HL-60 (cell line): Measurements from ENCODE around the gene DDR1.

ENCODE experiments used
- CTCF ChIP-seq: IDR thresholded peaks from one replicate; pipeline ENCODE4 v1.5.1; 2011; ENCODE audit warnings: low read length, control low read depth, inconsistent platforms; ENCODE audit not compliant: insufficient read depth
- GABPA ChIP-seq: IDR thresholded peaks from 2 replicates; pipeline ENCODE4 v1.6.1; 2012; ENCODE audit warnings: low read depth
- POLR2AphosphoS5 ChIP-seq: IDR thresholded peaks from 2 replicates; pipeline ENCODE4 v1.6.1; 2012; ENCODE audit warnings: low read depth
- TF ChIP-seq, protein P1 (sequence below): IDR thresholded peaks from 2 replicates; pipeline ENCODE4 v1.6.1; 2012; ENCODE audit warnings: low read depth; ENCODE audit not compliant: insufficient replicate concordance

DNA sequence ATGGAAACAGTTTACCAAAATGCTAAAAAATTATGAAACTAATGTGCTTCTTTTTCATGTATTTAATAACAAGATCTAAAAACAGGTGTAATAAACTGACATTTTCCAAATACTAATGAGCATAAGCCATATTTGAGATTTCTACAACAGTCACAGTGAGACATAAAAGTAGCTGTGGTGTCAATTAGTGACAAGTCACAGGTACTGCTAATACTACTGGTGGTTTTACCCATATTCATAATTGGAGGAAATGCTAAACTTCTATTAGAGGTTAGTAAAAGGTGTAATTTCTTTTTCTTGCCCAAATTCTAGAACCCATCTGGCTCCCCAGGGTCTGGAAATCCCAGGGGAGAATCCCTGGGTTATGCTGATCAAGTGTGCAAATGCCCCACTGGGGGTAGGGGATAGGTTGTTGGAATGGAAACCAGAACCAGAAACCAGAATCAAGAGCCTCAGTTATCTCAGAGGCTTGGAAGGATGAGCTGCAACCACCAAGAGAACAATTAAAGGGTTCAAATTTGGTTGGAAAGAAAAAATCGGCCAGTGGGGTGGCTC, 16.6 kb downstream of the DDR1 start:
- no peak for TF ChIP-seq GABPA
- TF ChIP-seq CTCF: no peak
- no peak for TF ChIP-seq POLR2AphosphoS5
- TF ChIP-seq, protein P1, sequence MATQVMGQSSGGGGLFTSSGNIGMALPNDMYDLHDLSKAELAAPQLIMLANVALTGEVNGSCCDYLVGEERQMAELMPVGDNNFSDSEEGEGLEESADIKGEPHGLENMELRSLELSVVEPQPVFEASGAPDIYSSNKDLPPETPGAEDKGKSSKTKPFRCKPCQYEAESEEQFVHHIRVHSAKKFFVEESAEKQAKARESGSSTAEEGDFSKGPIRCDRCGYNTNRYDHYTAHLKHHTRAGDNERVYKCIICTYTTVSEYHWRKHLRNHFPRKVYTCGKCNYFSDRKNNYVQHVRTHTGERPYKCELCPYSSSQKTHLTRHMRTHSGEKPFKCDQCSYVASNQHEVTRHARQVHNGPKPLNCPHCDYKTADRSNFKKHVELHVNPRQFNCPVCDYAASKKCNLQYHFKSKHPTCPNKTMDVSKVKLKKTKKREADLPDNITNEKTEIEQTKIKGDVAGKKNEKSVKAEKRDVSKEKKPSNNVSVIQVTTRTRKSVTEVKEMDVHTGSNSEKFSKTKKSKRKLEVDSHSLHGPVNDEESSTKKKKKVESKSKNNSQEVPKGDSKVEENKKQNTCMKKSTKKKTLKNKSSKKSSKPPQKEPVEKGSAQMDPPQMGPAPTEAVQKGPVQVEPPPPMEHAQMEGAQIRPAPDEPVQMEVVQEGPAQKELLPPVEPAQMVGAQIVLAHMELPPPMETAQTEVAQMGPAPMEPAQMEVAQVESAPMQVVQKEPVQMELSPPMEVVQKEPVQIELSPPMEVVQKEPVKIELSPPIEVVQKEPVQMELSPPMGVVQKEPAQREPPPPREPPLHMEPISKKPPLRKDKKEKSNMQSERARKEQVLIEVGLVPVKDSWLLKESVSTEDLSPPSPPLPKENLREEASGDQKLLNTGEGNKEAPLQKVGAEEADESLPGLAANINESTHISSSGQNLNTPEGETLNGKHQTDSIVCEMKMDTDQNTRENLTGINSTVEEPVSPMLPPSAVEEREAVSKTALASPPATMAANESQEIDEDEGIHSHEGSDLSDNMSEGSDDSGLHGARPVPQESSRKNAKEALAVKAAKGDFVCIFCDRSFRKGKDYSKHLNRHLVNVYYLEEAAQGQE: no peak
